Left lung (tissue), 10 donors: ENCODE measurements around the gene TMEM151B. TPM values are rescaled to one million over a fixed set of nuclear protein-coding genes. Genes with fewer than 3 reads are reported as not detected.
"Not testable (repeated sequence)": the region's sequence is repeated elsewhere in the genome, so short reads cannot be mapped to it uniquely, and the experiment has no call there.

Source experiments
- ATAC-seq: fragments of 200-7000 bp; cut with Tn5 transposase; one replicate; pipeline ENCODE4 v1.9.1; 2020; ENCODE audit warnings: moderate library complexity
- DNase-seq, 4 donors: peaks; one replicate each; pipeline ENCODE4 v3.0.0-alpha.2; 2013 to 2020
- H3K27ac ChIP-seq, 2 donors: fragments of 200-600 bp; sonication (generic) in 1 of 2; one replicate each; pipeline versions ENCODE4 v1.5.0 to v1.8.0; 2020 to 2021
- H3K27me3 ChIP-seq, 2 donors: fragments of 200-600 bp; sonication (generic) in 1 of 2; one replicate each; pipeline versions ENCODE4 v1.5.0 to v1.8.0; 2020 to 2021
- H3K36me3 ChIP-seq, 2 donors: fragments of 200-600 bp; sonication (generic) in 1 of 2; one replicate each; pipeline versions ENCODE4 v1.5.0 to v1.8.0; 2020 to 2021
- H3K4me1 ChIP-seq, 2 donors: fragments of 200-600 bp; one replicate each; pipeline ENCODE4 v1.8.0; 2021
- H3K4me3 ChIP-seq, 2 donors: fragments of 200-600 bp; sonication (generic) in 1 of 2; one replicate each; pipeline versions ENCODE4 v1.5.0 to v1.8.0; 2020 to 2021; ENCODE audit warnings: mild to moderate bottlenecking in 1 of 2
- H3K9me3 ChIP-seq, 2 donors: fragments of 200-600 bp; sonication (generic) in 1 of 2; one replicate each; pipeline versions ENCODE4 v1.5.0 to v1.8.0; 2020 to 2021
- intact Hi-C, 2 donors: fragments of 100-400 bp; cut with DNase I; formaldehyde crosslinking; loops; one replicate each; pipeline versions ENCODE4 v1.11.2 to v1.14.2; 2022
- polyA plus RNA-seq, 6 donors: library from polyadenylated mRNA; unstranded; fragments of 120-200 nt; gene quantifications; one replicate each; pipeline ENCODE4 v1.2.1, GENCODE V29; 2013; ENCODE audit not compliant: insufficient read length in 6 of 6
- total RNA-seq, 2 donors: library from RNA; stranded (reverse); fragmentation: NEBNext Ultra II Directional; extraction: Animal tissue kit (Norgen Biotek cat#: 25700); gene quantifications; one replicate each; pipeline ENCODE4 v1.2.1, GENCODE V29; 2021
- TF ChIP-seq, protein P1 (sequence below), 2 donors: fragments of 200-600 bp; sonication (generic) in 1 of 2; IDR thresholded peaks; one replicate each; pipeline versions ENCODE4 v1.5.0 to v1.8.0; 2021; ENCODE audit warnings: antibody characterized with exemption in 2 of 2
- donor health status: DM: no; HTN: yes; CAD: no.
- donor health status: DM: no; HTN: no; CAD: no.

Gene TMEM151B
- total and polyA plus RNA-seq, 8 donors = 0.70 to 1.2 (median 0.87) TPM; not detected in 2

DNA sequence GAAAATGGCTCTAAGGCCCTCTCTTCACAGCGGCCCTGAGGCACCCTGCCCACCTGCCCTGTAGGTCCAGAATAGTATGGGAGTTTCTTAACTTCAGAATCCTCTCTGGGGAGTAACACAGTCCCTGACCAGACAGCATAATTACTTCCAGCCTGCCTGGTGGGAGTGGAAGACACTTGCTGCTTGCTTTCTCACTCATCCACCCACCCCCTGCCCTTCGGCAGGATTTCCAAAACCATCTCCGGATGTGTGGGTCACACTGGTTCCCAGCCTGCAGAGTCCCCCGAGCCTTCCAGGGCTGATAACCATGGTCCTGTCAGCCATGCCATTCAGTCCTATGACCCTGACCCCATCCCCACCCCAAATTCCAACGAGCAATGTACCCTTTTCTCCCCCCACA, 41.4 kb upstream of the TMEM151B start:
- H3K36me3 ChIP-seq = peaks cover 0 to 26% of the 10 kb centered on the region in 2 donors
- no peaks in the 10 kb centered on the region for H3K9me3 ChIP-seq
- DNase-seq (no peak), ATAC-seq (no peak)
- no peaks in the 10 kb centered on the region for H3K27me3 ChIP-seq
- H3K27ac ChIP-seq = no peak overlapping the region
- TF ChIP-seq, protein P1, sequence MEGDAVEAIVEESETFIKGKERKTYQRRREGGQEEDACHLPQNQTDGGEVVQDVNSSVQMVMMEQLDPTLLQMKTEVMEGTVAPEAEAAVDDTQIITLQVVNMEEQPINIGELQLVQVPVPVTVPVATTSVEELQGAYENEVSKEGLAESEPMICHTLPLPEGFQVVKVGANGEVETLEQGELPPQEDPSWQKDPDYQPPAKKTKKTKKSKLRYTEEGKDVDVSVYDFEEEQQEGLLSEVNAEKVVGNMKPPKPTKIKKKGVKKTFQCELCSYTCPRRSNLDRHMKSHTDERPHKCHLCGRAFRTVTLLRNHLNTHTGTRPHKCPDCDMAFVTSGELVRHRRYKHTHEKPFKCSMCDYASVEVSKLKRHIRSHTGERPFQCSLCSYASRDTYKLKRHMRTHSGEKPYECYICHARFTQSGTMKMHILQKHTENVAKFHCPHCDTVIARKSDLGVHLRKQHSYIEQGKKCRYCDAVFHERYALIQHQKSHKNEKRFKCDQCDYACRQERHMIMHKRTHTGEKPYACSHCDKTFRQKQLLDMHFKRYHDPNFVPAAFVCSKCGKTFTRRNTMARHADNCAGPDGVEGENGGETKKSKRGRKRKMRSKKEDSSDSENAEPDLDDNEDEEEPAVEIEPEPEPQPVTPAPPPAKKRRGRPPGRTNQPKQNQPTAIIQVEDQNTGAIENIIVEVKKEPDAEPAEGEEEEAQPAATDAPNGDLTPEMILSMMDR (IDR thresholded peaks at IDR 0.05) = no peak
- H3K4me3 ChIP-seq = no peak overlapping the region
- H3K4me1 ChIP-seq = peaks cover 6 to 36% of the 10 kb centered on the region in 2 donors
- intact Hi-C loops = no loop called here

DNA sequence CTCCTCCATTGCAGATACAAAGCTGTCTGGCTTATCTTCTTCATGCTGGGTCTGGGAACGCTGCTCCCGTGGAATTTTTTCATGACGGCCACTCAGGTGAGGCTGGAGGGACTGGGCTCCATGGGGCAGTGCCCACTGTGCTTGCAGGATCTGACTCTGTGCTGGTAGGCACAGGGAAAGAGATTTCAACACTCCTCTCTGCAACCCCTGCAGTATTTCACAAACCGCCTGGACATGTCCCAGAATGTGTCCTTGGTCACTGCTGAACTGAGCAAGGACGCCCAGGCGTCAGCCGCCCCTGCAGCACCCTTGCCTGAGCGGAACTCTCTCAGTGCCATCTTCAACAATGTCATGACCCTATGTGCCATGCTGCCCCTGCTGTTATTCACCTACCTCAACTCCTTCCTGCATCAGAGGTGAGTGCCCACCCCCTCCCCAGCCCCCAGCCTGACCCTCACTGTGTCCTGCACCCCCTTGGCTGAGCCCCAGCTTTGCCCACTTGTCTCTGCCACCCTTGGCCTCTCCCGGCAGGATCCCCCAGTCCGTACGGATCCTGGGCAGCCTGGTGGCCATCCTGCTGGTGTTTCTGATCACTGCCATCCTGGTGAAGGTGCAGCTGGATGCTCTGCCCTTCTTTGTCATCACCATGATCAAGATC, 40.7 kb upstream of the TMEM151B start:
- TF ChIP-seq, protein P1 (IDR thresholded peaks at IDR 0.05) = no peak
- H3K27ac ChIP-seq = no peak overlapping the region
- ATAC-seq (no peak), DNase-seq (no peak)
- intact Hi-C loops = no loop called here
- H3K27me3 ChIP-seq = no peaks in the 10 kb centered on the region
- H3K36me3 ChIP-seq = peaks cover 0 to 26% of the 10 kb centered on the region in 2 donors
- H3K4me3 ChIP-seq = no peak overlapping the region
- H3K4me1 ChIP-seq = peaks cover 2 to 36% of the 10 kb centered on the region in 2 donors
- H3K9me3 ChIP-seq = no peaks in the 10 kb centered on the region

DNA sequence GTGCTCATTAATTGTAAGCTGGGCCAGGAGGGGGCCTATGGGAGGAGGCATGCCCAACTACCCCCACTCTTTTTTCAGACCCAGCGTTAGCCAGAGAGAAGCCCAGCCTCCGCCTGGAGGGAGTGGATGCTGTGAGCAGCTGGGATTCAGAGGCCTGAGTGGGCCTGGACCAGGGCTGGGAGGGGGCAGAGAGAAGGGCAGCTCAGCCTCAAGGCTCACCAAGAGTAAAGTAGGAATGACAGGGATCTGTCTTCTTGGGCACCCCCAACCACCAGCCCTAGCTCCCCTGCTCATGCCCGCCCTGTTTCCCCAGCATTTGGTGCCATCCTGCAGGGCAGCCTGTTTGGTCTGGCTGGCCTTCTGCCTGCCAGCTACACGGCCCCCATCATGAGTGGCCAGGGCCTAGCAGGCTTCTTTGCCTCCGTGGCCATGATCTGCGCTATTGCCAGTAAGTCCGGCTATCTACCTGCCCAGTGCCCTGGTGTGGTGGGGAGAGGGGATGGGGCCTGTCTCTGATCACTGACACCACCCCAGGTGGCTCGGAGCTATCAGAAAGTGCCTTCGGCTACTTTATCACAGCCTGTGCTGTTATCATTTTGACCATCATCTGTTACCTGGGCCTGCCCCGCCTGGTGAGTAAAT, 40.1 kb upstream of the TMEM151B start:
- peaks cover 7 to 36% of the 10 kb centered on the region in 2 donors for H3K4me1 ChIP-seq
- no peaks in the 10 kb centered on the region for H3K9me3 ChIP-seq
- DNase-seq (peak in 1 of 4 donors; percentile 38), ATAC-seq (no peak)
- H3K27me3 ChIP-seq = no peaks in the 10 kb centered on the region
- peaks cover 0 to 26% of the 10 kb centered on the region in 2 donors for H3K36me3 ChIP-seq
- H3K4me3 ChIP-seq = no peak overlapping the region
- no peak overlapping the region for H3K27ac ChIP-seq
- TF ChIP-seq, protein P1 (IDR thresholded peaks at IDR 0.05) = no peak
- intact Hi-C loops = no loop called here

DNA sequence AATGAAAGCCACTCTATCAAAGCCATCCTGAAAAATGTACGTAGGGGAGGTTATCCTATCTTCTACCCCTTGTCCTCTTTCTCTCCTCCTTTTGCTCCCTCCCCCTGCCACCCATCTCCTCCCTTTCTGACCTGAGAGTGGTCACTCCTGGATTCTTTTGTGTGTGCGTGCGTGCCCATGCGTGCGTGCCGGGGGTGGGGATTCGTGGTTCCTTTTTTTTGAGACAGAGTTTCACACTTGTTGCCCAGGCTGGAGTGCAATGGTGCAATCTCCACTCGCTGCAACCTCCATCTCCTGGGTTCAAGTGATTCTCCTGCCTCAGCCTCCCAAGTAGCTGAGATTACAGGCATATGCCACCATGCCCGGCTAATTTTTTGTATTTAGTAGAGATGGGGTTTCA, 38.8 kb upstream of the TMEM151B start:
- Histone ChIP-seq H3K4me1 (peaks cover 7 to 42% of the 10 kb centered on the region in 2 donors), H3K36me3 (peaks cover 0 to 26% of the 10 kb centered on the region in 2 donors)
- intact Hi-C loops, H3K9me3 ChIP-seq, H3K27ac ChIP-seq, ATAC-seq, H3K4me3 ChIP-seq, H3K27me3 ChIP-seq: not testable (repeated sequence)
- DNase-seq = peak in 1 of 4 donors; percentile 56

DNA sequence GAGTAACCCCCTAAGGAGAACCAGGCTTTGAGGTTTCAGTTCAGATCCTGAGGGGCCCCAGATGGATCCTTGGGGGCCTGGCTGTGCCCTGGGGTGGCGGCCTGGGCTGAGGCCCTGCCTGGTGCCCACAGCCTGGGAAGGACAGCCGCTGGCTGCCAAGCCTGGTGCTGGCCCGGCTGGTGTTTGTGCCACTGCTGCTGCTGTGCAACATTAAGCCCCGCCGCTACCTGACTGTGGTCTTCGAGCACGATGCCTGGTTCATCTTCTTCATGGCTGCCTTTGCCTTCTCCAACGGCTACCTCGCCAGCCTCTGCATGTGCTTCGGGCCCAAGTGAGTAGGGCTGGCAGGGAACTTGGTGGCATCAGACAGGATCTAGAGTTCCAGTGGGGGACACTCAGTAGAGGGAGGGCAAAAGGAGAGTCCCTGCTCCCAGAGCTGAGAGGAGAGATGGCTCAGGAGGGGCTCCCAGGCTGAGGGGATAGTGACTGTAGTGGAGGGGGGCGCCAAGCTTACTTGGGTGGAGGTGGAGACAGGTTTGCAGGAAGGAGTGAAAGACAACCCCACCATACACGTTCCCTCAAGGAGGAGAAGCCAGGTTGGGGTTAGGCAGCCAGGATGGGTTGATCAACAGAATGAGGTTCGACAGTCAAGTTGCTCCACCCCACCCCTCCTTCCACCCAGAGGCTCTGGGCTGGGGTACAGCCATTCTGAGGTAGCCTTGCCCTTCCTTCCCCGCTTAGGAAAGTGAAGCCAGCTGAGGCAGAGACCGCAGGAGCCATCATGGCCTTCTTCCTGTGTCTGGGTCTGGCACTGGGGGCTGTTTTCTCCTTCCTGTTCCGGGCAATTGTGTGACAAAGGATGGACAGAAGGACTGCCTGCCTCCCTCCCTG, 37.3 kb upstream of the TMEM151B start:
- Histone ChIP-seq H3K9me3 (no peaks in the 10 kb centered on the region), H3K36me3 (peaks cover 0 to 26% of the 10 kb centered on the region in 2 donors), H3K27me3 (no peaks in the 10 kb centered on the region), H3K27ac (peak overlapping the region in 1 of 2 donors; percentile 54), H3K4me1 (peaks cover 10 to 47% of the 10 kb centered on the region in 2 donors), H3K4me3 (no peak overlapping the region)
- intact Hi-C loops = no loop called here
- ATAC-seq (no peak), DNase-seq (peak in 1 of 4 donors; percentile 64)
- TF ChIP-seq, protein P1 (IDR thresholded peaks at IDR 0.05) = no peak
